Measurements from ENCODE around the gene PPCS. TPM values are rescaled to one million over a fixed set of nuclear protein-coding genes. Genes with fewer than 3 reads are reported as not detected.

Gene PPCS
- total RNA-seq, result 35.5 and 39.2 TPM in 2 replicates

GRCh38 chr1:42456010-42456753 is at the start of gene PPCS, which contains the start of gene ZMYND12:
PPCS (plus strand) TSS chr1:42456543; CDS start chr1:42456566, 23 bp downstream.
ZMYND12 (minus strand) TSS chr1:42456022; CDS start chr1:42455997, 25 bp downstream.

DNA sequence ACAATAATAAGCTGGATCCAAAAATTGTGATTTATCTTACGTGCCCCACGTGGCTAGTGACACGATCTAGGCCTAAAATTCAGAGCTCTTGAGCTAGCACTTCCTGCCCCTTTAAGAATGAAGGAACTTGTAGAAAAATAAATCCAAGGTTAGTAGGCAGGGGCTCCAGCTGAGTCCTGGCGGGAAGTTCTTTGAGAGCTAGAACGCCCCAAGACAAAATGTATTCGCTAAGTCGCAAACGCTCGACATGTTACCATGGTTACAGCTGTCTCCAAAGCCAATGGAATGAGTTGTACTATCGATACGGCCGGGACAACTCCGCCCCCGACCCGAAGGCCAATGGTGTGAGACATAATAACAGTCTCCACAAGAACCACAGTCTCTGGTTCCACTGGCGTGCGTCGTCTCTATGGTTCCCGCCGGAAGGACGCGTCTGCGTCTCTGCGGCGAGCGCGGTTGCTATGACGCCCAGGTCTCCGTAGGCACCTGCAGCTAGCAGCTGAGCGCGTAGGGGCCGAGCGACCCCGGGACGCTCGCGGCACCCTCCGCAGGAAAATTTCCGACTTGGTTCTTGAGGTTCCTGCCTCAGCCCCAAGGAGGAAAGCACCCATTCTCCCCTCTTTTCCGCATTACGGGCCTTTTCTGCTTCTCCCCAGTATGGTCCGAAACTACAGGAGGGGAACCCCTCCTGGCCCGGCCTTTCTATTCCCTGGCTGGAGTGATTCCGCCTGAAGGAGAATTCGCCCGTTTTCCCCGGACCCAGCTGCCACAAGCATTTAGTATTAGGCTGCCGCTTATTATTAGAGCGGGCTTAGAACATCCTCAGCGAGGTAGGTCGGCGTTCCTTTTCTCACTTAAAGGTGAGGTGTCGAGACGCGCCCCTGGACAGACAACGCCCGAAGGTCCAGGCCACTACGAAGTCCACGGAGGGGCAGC is 6.8 kb downstream of the PPCS start, which contains the start of gene CCDC30:
Gene CCDC30, plus strand, starts transcription at position 459 of the 936 bp plus-strand sequence. CDS start 17,266 bp downstream, outside the sequence.

Small RNAs within 50 kb of the gene (small RNA-seq; reads per million reads assigned to genes)
- not detected for gene TMSB4XP1

Other genes with a start within 250 kb of the PPCS start
- 41.2 and 57.2 TPM in 2 replicates for gene FOXJ3, start 121.3 kb upstream of the PPCS start, total RNA-seq
- under 0.01 and 0.14 TPM in 2 replicates for gene RIMKLA, start 75.8 kb upstream of the PPCS start, total RNA-seq
- 0.53 and 0.79 TPM in 2 replicates for gene ZMYND12, start 521 bp upstream of the PPCS start, total RNA-seq
- 0.53 and 0.72 TPM in 2 replicates for gene CCDC30, start 6.7 kb downstream of the PPCS start, total RNA-seq
- gene PPIH, start 201.9 kb downstream of the PPCS start, total RNA-seq, result 53.5 and 55.1 TPM in 2 replicates
- 788 and 803 TPM in 2 replicates for gene YBX1, start 225.9 kb downstream of the PPCS start, total RNA-seq